GM21526 (cell line): Measurements from ENCODE around the gene L3MBTL3.

Experiments
- ATAC-seq: cut with Tn5 transposase; IDR thresholded peaks from one replicate; pipeline ENCODE4 v1.9.1; 2021; ENCODE audit warnings: moderate library complexity; ENCODE audit not compliant: unreplicated experiment, low FRiP score

Gene L3MBTL3

DNA sequence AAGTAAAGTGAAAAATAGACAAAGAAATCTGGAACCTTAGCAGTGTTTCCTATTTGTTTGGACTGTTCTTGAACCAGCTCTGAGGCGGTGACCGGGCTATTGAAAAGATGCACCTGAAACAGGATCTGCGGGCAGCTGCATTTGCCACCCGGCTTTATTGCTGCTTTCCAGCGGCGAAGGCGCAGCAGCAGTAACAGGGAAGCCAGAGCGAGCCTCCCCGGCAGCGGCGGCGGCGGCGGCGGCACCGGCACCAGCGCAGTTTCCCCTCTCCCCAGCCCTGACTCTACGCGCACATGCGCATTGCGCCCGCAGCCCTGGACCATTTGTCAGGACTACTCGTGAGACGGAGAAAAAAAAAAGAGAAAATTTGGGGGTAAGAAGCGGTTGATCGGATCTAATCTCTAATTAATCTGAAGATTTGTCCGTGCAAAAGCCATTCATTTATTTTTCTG is at the start of gene L3MBTL3:
TSS of gene L3MBTL3 (plus strand) at position 290 of the 452 bp plus-strand sequence. CDS start 24,119 bp downstream, outside the sequence.
- peak; percentile 74 for ATAC-seq

DNA sequence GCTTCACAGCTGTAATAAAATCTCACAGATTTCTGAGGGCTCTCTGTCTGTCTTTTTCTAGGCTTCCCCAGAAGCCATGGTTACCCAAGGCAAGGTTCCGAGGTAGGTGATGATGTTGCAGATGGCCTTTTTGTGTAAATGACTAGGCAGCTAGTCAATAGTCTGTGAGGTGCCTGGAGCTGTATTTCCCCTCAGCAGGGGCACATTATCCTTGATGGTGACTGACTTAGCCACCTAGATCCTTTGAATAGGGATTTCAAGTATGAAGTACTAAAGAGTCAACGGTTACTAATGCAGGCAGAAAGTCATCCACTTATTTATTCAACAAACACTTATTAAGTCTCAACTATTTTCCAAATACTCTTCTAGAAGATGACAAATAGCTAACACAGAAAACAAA is 49.3 kb upstream of the L3MBTL3 start:
- ATAC-seq, result no peak

DNA sequence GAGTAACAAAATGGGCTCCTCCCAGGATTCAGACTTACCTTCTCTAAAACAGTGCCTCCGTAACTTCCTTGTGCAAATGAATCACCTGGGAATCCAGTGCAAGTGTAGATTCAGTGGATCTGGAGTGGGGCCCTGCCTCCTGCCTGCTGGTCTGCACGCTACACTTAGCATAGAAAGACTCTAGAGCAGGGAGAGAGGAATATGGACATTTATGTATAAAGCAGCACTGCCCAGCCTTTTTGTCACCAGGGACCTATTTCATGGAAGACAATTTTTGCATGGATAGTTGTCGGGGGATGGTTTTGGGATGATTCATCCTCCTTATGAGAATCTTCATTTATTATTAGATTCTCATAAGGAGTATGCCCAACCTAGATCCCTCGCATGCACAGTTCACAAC is 42.3 kb upstream of the L3MBTL3 start:
- no peak for ATAC-seq

DNA sequence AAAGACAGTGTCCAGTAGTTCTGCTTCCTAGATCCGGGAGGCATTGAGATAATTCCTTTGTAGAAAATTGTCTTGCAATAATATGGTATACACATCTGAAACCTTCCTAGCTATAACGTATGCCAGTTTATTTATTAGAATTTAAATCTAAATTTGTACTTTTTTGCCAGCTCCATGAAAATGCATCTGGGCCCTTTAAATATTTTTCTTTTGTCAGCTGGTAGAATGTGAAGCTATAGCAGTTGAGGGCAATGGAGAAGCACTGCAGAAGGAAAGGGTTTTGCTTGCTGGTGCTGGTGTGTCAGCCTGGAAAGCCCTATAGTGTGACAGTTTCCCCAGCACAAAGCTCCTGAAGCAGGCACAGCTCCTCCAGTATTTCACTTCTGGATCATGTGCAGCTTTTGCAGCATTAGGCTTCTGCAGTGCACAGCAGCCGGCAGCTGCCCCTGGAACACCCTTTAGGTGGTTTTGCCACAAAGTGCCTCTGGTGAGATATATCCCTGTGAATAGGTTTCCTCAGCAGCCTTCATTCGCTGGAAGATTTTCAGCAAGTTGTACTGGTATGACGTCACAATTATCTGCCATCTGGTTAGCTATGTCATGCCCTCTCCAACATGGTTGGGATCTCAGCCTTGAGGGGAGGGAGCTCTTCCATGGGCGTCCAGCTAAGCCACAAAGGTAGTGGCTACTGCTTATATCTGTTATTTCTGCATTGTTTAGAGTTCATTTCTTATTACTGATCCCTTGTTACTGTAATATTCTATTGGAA is 40.0 kb upstream of the L3MBTL3 start:
- ATAC-seq, result no peak

GRCh38 chr6:129980821-129981220 is 37.6 kb upstream of the L3MBTL3 start:
- no peak for ATAC-seq

GRCh38 chr6:129981598-129981997 is 36.8 kb upstream of the L3MBTL3 start:
- ATAC-seq, result no peak

DNA sequence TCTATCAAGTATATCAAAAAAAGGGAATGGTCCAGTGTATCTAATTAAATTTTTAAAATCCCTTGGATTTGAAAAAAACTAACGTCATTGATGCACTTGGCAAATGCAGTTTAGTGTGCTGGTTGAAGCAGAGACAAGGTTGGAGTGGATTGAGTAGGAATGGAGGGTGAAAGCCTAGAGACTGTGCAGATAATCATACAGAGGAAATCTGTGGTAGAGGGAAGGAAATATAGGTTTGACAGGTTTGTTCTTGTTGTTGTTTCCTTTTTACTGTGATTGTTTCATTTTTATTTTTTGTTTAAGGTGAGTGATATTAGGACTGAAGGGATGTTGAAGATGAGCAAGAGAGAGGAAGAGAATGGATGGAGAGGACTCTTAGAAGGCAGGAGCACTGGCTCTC is 29.0 kb upstream of the L3MBTL3 start:
- ATAC-seq, result no peak

- ATAC-seq, result no peak
These were observed 25.5 kb upstream of the L3MBTL3 start for GRCh38 chr6:129992881-129993280.

DNA sequence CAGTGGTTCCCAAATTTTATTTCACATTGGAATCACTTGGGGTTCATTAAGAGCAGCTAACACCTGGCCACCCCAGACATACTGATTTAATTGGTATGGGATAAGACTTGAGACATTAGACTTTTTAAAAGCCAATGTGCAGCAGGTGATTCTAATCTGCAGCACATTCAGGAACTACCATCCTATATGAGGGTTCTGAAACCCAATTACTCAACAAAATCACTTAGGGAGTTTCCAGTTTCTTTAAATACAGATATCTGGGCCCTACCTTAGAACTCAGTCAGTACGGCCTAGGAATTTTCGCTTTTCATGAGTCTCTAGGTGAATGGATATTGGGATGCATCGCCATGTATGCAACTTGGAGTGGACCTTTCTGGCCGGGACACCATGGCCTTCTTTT is 24.0 kb upstream of the L3MBTL3 start:
- ATAC-seq, result no peak

DNA sequence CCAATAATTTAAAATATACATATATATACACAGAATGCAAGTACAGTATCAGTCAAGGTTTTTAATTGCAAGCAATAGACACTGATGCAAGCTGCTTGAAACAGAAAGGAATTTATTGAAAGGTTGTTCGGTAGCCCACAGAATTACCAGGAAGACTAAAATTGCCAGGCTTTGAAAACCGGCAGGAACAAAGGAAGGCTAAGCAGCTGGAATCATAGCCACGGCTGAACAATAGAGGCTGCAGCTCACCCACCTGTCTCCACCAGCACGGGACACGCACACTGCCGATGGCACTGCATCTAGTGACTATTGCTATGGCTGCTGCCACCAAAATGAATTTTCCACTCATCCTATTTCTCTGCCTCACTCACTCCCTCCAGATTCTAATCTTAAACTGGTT is 22.0 kb upstream of the L3MBTL3 start:
- ATAC-seq, result no peak

GRCh38 chr6:130000526-130001421 is 17.6 kb upstream of the L3MBTL3 start:
- no peak for ATAC-seq

DNA sequence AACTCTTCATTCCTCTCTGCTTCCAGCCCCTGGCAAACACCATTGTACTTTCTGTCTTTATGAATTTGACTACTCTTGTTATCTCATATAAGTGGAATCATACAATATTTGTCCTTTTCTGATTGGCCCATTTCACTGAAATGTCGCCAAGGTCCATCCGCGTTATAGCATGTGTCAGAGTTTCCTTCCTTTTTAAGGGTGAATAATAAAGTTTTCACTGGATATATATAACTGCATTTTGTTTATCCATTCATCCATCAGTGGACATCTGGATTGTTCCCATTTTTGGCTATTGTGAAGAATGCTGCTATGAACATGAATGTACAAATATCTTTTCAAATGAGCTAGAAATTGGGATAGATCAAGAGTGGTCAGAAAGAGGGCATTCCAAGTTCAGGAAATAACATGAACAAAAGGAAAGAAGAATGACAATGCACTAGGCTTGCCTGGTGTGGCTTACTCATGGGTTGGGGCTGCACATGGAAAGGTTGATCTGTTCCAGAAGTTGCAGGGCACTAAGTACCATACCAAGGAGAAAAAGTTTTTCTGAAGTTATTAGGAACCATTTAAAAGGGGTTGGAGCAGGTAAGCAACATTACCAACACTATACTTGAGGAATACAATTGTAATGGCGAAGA is 10.0 kb upstream of the L3MBTL3 start:
- ATAC-seq, result no peak

DNA sequence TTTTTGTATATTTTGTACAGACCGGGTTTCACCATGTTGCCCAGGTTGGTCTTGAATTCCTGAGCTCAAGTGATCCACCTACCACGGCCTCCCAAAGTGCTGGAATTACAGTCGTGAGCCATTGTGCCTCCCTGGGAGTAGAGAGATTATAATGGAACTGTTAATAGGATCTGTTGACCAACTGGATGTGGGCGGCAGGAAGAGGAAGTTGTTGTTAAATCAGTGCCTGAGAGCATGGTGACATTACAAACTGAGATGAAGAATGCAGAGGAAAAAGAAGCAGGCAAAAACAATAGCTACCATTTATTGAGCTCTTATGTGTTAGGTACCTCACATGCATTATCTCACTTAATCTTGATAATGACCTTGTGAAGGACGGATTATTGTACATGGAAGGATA is 9.2 kb upstream of the L3MBTL3 start:
- no peak for ATAC-seq

DNA sequence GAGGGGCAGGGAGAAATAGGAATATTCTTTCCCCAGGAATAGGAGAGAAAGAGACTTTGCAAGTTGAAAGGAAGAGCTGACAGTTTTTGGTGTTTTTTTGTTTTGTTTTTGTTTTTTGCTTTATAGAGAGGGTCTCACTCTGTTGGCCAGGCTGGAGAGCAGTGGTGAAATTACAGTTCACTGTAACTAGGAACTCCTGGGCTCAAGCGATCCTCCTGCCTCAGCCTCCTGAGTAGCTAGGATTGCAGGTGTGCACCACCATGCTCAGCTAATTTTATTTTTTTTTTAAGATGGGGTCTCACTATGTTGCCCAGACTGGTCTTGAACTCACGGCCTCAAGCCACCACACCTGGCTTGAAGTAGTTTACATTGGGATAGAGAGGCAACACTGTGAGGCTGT is 8.0 kb upstream of the L3MBTL3 start:
- no peak for ATAC-seq

DNA sequence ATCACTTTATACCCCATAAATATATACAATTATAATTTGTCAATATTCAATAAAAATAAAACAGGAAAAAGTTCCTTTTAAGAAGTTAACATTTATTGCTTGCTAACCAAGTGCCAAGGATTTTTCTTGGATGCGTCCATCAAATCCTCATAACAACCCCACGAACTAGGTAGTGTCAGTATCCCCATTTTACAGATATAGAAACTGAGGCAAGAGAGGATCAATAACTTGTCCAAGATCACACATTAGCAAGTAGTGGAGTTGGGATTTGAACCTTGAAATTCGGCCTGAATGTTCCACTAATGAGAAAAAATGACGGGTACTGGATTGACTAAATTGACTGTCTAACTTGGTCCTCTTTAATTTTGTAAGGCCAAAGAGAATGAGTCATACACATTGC is 5.7 kb upstream of the L3MBTL3 start:
- ATAC-seq, result no peak

DNA sequence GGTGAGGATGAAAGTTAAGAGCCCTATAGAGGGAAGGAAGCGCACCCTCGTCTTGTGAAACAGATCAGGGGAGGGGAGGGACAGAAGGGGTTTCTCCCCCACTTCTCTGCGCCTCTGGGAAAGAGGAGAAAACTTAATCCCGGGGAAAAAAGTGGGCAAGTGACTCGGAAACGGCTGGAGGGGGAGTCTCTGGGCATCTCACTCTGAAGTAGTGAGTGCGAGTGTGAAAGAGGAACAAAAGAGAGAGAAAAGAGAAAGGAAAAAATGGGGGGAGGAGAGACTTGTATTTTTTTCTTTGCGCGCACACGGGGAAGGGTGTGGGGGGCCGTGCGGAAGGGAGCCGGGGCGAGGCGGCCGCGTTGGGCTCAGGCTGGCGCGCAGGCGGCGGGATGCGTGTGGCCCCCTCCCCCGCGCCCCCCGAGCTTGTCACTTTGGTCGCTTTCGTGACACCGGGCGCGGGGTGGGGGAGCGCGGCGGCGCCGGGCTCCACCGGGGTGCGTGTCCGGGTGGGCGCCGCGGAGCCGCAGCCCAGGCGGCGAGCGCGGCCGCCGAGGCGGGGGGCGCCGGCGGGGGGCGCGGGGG is 454 bp downstream of the L3MBTL3 start:
- ATAC-seq, result peak; percentile 16

DNA sequence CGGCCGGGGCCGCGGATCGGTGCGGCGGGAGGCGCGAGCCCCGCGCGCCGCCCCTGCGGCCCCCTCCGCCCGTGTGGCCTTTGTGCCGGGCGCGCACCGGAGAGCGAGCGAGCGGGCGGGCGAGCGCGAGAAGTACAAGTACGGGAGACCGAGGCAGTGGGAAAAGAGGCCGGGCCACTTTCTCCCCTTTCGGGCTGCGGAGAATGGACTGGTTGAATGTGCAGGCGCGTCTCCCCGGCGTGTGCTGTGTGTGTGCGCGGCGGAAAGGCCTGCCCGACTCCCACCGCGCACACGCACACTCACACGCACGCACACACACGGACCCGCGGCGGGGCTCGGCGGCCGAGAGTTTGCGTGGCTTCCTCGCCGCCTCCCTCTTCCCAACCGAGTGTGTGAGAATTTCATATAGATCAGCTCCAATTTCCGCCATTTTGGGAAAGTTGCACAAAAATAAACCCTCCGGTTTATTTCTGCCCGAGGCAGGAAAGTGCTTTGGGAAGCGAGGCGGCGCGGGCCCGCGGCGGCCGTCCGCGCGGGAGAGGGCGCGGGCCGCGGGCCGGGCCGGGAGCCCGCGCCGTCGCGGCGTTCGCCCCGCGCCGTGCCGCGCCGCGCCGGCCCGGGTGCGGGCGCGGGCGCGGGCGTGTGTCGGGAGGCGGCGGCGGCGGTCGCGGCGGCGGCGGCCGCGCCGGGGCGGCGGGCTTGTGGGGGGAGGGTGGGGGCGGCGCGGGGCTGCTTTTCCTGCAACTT is 1.1 kb downstream of the L3MBTL3 start:
- ATAC-seq, result no peak

DNA sequence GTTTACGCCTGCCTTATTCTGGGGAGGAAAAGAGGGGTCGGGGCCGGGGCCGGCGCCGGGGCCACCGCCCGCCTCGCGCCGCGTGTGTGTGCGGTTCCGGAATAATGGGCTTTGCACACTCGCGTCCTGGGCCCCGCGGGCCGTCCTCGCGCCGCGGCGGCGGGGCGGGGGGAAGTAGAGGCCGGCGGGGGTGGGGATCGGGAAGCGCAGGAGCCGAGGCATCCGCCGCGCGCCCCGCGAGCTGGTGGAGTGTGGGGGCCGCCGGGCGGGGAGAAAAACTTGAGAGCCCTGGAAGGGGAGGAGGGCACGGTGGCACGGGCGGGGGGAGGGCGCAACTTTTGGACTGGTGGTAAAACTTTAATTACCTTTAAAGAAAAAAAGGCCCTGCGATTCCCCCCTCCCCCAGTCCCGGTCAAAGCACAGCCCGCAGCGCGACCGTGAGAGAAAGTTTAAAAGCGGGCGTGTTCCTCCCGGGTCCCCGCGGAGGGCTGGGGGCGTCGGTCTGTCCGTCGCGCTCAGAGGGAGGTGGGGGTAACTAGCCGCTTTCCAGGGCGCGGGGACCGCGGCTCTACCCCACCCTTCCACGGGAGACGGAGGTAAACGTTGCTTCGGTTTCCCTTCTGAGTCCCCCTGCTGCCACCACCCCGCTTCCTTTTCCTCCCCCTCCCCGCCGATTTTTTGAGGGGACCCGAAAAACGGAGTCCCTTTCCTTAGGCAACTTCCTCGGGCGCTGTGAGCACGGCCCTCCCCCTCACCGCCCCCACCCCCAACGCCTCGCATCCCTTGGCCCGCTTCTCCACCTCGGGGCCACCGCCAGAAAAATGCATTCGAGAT is 1.9 kb downstream of the L3MBTL3 start:
- peak; percentile 6 for ATAC-seq

DNA sequence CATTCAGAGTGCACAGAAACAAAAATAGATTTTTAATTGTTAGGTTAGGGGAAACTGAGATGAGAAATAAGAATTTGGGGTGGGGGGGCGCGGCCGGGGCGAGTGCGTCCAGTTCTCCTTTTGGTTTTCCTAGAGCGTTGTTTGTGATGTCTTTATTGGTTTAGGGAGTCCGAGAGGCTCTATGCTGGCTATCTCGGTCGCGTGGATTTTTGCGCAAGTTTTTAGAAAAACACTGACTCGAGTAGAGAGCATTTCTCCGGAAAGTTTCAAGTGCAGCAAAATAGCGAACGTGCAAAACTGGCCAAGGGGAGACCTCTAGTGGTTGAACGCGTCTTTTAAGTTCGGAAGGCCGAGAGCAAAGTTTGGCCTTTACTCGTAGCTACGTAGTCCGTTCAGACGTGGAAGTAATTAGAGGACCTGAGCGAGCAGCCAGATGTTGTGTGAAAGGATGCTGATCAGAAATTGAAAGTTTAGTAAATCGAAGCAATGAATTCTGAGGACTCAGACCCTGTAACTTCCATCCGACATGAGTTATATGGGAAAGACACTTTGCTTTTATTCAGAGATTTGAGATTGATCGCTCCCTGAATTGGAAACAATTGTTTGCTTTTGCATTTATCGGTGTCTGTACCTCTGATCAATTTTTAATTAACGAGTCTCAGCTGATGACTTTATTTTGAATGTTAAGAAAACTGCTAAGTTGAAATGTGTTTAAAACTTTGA is 2.7 kb downstream of the L3MBTL3 start:
- peak; percentile 62 for ATAC-seq
